ENCODE measurements around the gene DNM2. TPM values are rescaled to one million over a fixed set of nuclear protein-coding genes. Genes with fewer than 3 reads are reported as not detected.

Gene DNM2
- total and polyA plus RNA-seq, 3 donors from 2014 or later, result 166 to 274 (median 226) TPM

- Histone ChIP-seq H3K4me1 (peaks cover 20% of the 10 kb centered on the region), H3K9me3 (no peaks in the 10 kb centered on the region), H3K27ac (no peak overlapping the region), H3K27me3 (no peaks in the 10 kb centered on the region), H3K36me3 (ENCODE audit: low read depth, missing control alignments) (no peaks in the 10 kb centered on the region), H3K4me3 (no peak overlapping the region)
- no peak for TF ChIP-seq POLR2A (IDR thresholded peaks at IDR 0.05)
- TF ChIP-seq CTCF (IDR thresholded peaks at IDR 0.05), result no peak
- intact Hi-C loops (cut with DNase I; ENCODE audit: low total_unique reads), result no loop called here
- WGBS, 2 donors, result 43 to 47% methylated on average over 6 to 9 of the region's 9 CpGs
- DNase-seq, result peak; percentile 74
Measured at GRCh38 chr19:10800488-10800887, 82.6 kb downstream of the DNM2 start.

GRCh38 chr19:10802479-10802878 is 84.6 kb downstream of the DNM2 start:
- H3K9me3 ChIP-seq, result no peaks in the 10 kb centered on the region
- WGBS, 2 donors, result 78 to 93% methylated on average over 3 to 5 of the region's 5 CpGs
- peaks cover 20% of the 10 kb centered on the region for H3K4me1 ChIP-seq
- H3K27ac ChIP-seq, result no peak overlapping the region
- no peak overlapping the region for H3K4me3 ChIP-seq
- intact Hi-C loops (cut with DNase I; ENCODE audit: low total_unique reads), result no loop called here
- no peaks in the 10 kb centered on the region for H3K27me3 ChIP-seq
- TF ChIP-seq CTCF (IDR thresholded peaks at IDR 0.05) (no peak), POLR2A (IDR thresholded peaks at IDR 0.05) (no peak)
- DNase-seq, result no peak
- no peaks in the 10 kb centered on the region for H3K36me3 ChIP-seq (ENCODE audit: low read depth, missing control alignments)

GRCh38 chr19:10803252-10803651 is 85.4 kb downstream of the DNM2 start:
- TF ChIP-seq POLR2A (IDR thresholded peaks at IDR 0.05), result no peak
- TF ChIP-seq CTCF (IDR thresholded peaks at IDR 0.05), result no peak
- WGBS, 2 donors, result 94 to 96% methylated on average over 9 of the region's 9 CpGs
- Histone ChIP-seq H3K9me3 (no peaks in the 10 kb centered on the region), H3K4me3 (no peak overlapping the region), H3K4me1 (peaks cover 20% of the 10 kb centered on the region), H3K36me3 (ENCODE audit: low read depth, missing control alignments) (no peaks in the 10 kb centered on the region), H3K27me3 (no peaks in the 10 kb centered on the region), H3K27ac (no peak overlapping the region)
- no peak for DNase-seq
- intact Hi-C loops (cut with DNase I; ENCODE audit: low total_unique reads), result no loop called here

GRCh38 chr19:10805065-10805757 is 87.3 kb downstream of the DNM2 start:
- TF ChIP-seq POLR2A (IDR thresholded peaks at IDR 0.05), result no peak
- TF ChIP-seq CTCF (IDR thresholded peaks at IDR 0.05), result no peak
- Histone ChIP-seq H3K4me1 (peaks cover 17% of the 10 kb centered on the region), H3K27ac (no peak overlapping the region), H3K9me3 (no peaks in the 10 kb centered on the region), H3K27me3 (no peaks in the 10 kb centered on the region), H3K4me3 (no peak overlapping the region), H3K36me3 (ENCODE audit: low read depth, missing control alignments) (no peaks in the 10 kb centered on the region)
- WGBS, 2 donors, result 90 to 91% methylated on average over 9 to 11 of the region's 11 CpGs
- DNase-seq, result no peak
- intact Hi-C loops (cut with DNase I; ENCODE audit: low total_unique reads), result no loop called here

- Histone ChIP-seq H3K4me1 (peaks cover 11% of the 10 kb centered on the region), H3K27ac (no peak overlapping the region), H3K27me3 (no peaks in the 10 kb centered on the region), H3K4me3 (no peak overlapping the region), H3K36me3 (ENCODE audit: low read depth, missing control alignments) (no peaks in the 10 kb centered on the region), H3K9me3 (no peaks in the 10 kb centered on the region)
- no peak for DNase-seq
- intact Hi-C loops (cut with DNase I; ENCODE audit: low total_unique reads), result no loop called here
- 83 to 85% methylated on average over 6 to 11 of the region's 11 CpGs for WGBS, 2 donors
- TF ChIP-seq CTCF (IDR thresholded peaks at IDR 0.05) (no peak), POLR2A (IDR thresholded peaks at IDR 0.05) (no peak)
Measured at GRCh38 chr19:10805758-10806247, 87.9 kb downstream of the DNM2 start.

Data from testis (tissue), 3 donors.